ENCODE results near the gene HSDL2.

DNA sequence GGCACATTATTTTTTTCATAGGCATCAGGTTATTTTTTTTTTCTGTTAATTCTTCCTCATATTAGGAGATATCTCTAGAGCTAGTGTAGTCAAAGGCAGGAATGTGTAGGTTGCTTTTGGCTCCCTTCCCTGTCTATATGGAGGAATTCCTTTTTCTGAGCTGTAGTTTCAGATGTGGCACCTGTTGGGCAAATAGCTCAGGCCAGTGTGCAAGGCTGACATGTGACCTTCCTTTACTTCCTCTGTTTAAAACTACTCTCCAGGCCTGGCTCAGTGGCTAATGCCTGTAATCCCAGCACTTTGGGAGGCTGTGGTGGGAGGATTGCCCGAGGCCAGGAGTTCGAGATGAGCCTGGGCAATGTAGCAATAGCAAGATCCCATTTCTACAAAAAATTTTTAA, 66.2 kb downstream of the HSDL2 start:
- TF ChIP-seq CTCF (IDR thresholded peaks at IDR 0.05): no peak
- TF ChIP-seq POLR2AphosphoS5 (IDR thresholded peaks at IDR 0.05; ENCODE audit: low read depth, low read length): no peak
- TF ChIP-seq, protein P1, sequence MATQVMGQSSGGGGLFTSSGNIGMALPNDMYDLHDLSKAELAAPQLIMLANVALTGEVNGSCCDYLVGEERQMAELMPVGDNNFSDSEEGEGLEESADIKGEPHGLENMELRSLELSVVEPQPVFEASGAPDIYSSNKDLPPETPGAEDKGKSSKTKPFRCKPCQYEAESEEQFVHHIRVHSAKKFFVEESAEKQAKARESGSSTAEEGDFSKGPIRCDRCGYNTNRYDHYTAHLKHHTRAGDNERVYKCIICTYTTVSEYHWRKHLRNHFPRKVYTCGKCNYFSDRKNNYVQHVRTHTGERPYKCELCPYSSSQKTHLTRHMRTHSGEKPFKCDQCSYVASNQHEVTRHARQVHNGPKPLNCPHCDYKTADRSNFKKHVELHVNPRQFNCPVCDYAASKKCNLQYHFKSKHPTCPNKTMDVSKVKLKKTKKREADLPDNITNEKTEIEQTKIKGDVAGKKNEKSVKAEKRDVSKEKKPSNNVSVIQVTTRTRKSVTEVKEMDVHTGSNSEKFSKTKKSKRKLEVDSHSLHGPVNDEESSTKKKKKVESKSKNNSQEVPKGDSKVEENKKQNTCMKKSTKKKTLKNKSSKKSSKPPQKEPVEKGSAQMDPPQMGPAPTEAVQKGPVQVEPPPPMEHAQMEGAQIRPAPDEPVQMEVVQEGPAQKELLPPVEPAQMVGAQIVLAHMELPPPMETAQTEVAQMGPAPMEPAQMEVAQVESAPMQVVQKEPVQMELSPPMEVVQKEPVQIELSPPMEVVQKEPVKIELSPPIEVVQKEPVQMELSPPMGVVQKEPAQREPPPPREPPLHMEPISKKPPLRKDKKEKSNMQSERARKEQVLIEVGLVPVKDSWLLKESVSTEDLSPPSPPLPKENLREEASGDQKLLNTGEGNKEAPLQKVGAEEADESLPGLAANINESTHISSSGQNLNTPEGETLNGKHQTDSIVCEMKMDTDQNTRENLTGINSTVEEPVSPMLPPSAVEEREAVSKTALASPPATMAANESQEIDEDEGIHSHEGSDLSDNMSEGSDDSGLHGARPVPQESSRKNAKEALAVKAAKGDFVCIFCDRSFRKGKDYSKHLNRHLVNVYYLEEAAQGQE (IDR thresholded peaks at IDR 0.05; ENCODE audit: insufficient read depth in 1 of 2, low read depth in 2 of 2, low read length in 1 of 2): no peak
